NCI-H2227 (cell line): ENCODE data around the gene IP6K3.

Experiments
- DNase-seq: peaks from one replicate; lab custom pipeline; 2025; ENCODE audit not compliant: unreplicated experiment; lab: John Stamatoyannopoulos, UW

Gene IP6K3

DNA sequence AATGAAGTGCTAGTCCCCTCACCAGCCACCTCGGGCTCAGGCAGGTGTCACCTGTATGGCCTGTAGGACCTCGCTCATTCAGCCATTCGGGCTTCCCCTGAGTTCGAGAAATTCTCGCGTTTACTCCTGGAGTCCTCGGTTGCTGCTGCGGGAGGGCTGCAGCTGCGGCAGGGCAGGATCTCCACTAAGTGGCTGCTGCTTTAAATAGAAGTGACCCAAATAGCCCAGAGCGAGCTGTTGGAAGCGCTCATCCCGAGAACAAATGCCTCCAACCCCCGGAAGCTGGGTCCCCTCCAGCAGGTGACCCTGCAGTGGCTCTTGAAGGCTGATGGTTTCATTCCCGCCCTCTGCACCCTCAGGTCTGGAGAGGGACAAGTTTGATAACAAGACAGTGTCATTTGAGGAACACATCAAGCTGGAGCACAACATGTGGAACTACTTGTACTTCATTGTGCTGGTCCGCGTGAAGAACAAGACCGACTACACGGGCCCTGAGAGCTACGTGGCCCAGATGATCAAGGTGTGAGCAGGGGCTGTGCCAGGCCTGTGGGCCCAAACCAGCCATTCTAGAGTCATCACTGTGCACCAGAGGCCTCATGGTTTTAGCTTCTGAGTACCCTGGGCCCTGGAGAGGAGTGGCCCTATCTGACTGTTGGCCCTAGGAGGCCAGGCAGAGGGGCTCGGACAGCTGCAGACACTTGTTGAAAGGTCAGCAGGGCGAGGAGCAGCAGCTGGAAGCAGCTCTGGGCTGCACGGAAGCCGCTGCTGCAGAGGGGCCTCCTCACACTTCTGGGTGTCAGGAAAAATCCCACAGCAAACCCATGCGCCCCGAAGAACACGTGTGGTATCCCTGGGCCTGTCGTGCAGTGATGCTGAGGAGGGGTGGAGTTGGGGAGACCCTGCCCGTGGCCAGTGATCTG is 53.3 kb downstream of the IP6K3 start:
- no peak for DNase-seq

DNA sequence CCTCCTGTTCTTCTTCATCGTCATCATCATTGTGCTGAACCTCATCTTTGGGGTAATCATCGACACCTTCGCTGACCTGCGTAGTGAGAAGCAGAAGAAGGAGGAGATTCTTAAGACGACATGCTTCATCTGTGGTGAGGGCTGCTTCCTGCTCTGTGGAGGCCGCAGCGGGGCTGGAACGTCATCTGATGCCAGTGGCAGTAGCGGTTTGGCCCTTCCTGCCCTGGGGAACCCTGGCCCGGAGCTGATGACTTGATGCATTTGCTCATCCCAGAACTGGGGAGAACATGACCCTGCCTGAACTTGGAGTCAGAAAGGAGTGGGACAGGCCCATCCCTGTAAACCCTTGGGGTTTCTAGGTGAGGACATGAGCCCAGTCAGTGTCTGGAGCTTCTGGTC is 53.9 kb downstream of the IP6K3 start:
- no peak for DNase-seq

DNA sequence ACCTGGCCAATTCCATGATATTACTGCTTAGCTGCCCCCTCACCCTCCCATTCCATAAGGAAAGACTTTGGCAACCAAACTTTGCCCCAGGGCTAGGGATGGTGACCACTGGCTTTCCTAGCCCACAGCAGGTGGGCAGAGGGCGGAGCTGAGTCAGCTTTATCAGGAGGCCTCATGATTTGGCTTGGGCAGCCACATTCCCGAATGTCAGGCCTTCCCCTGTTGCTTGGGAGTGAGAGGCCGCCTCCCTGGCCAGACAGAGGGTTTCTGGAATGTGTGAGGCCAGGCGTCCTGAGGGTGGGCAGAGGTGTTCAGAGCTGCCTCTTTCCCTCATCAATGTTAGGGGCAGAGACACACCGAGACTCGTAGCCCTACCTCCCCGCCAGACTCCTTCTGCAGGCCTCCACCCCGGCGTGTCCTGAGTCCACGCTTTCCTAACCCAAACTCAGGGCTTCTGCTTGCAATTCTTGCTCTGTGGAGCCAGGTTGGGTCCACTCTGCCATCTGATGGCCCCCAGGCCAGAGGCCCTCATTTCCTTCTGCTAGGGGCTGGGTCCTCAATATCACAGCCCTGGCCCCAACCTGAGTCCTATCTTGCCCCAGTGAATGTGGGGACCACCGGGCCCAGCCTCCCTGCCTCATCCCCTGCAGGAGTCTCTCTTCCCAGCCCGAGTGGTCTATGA is 54.5 kb downstream of the IP6K3 start:
- DNase-seq: no peak

DNA sequence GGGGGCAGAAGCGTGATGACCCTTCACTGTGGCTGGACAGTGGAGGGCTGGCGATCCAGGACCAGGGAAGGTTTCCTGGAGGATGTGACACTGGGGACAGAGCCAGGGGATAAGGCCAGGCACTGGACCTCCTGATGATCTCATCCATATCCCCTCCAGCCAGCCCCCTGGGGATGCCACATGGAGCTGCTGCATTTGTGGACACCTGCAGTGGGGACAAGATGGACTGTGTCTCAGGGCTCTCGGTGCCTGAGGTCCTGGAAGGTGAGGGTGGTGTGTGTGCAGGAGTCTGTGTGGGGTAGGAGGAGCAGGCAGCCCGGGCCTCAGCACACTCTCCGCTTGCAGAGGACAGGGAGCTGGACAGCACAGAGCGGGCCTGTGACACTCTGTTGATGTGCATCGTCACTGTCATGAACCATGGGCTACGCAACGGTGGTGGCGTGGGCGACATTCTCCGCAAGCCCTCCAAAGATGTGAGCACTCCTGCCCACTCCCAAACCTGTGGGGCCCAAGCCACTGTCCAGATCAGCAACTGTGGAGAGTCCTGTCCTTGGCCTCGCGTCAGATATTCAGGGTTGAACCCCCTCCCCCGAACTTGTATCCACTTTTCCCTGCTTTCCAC is 55.1 kb downstream of the IP6K3 start:
- DNase-seq: no peak

DNA sequence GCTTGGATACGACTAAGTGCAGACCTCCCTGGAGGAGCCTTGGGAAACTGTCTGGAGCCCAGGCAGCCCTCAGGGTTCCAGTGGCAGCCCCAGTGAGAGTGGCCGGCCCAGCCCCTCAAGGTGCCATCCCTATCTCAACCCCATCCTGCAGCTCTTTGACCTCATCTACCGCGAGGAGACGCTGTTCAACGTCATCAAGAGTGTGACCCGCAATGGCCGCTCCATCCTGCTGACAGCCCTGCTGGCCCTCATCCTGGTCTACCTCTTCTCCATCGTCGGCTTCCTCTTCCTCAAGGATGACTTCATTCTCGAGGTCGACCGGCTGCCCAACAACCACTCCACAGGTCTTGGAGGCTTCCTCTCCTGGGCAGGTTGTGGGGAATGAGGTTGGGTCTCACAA is 55.9 kb downstream of the IP6K3 start:
- DNase-seq: no peak

DNA sequence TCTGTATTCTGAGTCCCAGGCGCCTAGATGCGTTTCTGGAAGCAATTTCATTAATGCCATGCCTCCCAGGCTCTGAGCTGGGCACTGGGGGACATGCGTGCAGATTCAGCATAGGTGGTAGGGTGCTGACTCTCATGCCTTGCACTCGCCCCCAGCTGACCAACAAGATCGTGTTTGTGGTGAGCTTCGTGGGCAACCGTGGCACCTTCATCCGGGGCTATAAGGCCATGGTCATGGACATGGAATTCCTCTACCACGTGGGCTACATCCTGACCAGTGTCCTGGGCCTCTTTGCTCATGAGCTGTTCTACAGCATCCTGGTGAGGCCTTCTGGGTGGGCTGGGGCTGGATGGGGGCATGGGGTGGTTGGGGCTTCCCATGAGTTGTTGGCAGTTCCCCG is 56.8 kb downstream of the IP6K3 start:
- DNase-seq: no peak

DNA sequence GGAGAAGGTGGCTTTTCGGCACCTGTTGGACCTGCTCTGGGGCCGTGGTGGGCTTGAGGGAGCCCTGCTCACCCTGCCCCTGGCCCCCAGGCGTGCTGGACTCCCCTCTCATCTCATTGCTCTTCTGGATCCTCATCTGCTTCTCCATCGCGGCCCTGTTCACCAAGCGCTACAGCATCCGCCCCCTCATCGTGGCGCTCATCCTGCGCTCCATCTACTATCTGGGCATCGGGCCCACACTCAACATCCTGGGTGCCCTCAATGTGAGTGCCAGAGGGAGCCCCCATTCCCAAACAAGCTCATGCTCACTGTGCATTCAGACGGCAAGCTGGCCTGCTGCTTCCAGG is 57.6 kb downstream of the IP6K3 start:
- DNase-seq: no peak

DNA sequence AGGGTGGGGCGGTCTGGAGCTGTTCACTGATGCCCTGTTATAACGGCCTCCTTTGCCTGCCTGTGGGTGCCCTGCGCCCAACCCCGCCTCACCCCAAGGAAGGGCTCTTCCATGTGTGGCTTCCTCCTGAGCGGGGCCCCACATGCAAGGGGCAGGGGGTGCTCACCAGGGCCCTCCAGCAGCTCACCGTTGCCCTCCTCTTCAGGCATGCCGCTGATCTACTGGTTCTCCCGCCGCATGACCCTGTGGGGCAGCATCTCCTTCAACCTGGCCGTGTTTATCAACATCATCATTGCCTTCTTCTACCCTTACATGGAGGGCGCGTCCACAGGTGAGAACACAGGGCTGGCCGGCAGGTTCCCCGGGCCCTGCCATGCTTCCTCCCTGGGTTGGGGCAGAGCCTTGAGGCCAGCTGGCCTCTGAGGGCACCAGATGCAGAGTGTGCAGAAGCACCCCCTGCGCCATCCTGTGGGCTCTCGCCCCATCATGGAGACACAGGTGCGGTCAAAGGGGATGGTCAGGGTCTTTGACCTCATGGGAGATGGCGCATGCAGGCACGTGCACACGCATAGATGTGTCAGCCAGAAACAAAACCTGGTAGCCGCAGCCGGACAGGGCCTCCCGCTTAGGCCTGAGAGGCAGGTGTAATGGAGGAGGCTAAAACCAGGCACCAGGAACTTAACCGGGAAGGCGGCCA is 58.1 kb downstream of the IP6K3 start:
- DNase-seq: no peak

DNA sequence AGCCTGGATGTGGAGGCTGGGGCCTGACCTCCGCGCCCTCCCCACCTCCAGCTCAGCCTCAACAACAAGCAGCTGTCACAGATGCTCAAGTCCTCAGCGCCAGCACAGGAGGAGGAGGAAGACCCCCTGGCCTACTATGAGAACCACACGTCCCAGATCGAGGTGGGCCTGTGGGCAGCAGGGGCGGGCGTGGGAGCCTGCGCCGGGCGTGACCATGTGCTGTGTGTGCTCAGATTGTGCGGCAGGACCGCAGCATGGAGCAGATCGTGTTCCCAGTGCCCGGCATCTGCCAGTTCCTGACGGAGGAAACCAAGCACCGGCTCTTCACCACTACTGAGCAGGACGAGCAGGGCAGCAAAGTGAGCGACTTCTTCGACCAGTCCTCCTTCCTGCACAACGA is 58.7 kb downstream of the IP6K3 start:
- no peak for DNase-seq

DNA sequence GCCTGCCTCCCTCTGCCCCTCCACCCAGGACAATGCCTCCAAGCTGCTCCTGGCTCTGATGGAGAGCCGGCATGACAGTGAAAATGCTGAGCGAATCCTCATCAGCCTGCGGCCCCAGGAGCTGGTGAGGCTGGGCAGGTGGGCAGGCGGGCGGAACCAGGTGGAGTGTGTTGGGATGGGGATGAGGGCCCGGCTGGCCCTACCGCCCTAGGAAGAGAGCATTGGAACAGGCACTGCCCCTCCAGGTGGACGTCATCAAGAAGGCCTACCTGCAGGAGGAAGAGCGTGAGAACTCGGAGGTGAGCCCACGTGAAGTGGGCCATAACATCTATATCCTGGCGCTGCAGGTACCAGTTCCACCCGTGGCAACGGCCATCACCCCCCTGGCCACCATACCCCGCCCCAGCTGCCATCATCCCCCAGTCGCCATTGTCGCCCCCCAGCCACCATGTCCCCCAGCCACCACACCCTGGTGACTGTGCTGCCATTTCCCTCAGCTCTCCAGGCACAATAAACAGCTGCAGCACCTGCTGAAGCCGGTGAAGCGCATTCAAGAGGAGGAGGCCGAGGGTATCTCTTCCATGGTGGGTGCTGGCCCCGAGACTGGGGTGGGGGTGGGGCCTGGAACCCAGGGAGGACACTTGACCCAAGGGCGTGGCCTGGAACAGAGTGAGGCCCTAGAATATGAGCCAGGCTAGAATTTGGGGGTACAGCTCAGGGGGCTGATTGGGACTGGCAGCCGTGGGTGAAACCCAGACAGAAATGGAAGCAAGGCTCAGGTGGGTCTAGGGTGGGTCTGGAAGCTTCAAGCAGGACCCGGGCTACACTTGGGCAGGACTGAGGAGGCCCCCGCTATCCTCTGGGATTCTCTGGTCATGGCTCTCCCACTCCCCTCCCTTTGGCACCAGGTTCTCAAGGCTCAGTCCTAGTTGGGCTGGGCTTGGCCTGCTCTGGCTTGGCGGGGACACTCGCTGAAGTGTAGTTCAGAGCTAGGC is 59.4 kb downstream of the IP6K3 start:
- no peak for DNase-seq

DNA sequence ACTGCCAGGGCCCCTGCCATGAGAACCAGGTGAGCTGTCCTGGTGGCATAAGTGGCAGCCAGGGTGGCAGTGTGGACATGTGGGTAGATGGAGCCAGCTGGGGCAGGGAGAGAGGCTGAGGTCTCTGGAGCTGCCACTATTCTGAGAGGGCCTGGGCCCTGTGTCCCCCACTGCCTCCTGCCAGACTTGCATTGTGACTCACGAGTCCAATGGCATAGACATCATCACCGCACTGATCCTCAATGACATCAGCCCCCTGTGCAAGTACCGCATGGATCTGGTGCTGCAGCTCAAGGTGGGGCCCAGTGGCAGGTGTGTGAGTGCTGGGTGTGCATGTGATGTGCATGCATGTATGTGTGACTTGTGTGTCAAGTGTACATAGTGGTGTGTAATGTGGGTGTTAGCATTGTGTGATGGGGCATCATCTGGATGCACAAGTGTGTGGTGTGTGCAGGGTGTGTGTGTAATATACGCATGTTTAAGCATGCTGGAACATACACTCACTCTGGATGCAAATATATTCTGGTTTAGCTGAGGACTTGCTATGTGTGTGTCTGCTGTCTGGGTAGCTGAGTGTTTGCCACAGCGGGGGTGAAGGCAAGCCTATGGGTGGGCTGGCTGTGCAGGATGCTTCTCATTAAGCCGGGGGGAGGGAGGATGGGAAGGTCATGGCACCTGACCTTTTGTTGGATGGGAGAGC is 60.3 kb downstream of the IP6K3 start:
- DNase-seq: no peak

DNA sequence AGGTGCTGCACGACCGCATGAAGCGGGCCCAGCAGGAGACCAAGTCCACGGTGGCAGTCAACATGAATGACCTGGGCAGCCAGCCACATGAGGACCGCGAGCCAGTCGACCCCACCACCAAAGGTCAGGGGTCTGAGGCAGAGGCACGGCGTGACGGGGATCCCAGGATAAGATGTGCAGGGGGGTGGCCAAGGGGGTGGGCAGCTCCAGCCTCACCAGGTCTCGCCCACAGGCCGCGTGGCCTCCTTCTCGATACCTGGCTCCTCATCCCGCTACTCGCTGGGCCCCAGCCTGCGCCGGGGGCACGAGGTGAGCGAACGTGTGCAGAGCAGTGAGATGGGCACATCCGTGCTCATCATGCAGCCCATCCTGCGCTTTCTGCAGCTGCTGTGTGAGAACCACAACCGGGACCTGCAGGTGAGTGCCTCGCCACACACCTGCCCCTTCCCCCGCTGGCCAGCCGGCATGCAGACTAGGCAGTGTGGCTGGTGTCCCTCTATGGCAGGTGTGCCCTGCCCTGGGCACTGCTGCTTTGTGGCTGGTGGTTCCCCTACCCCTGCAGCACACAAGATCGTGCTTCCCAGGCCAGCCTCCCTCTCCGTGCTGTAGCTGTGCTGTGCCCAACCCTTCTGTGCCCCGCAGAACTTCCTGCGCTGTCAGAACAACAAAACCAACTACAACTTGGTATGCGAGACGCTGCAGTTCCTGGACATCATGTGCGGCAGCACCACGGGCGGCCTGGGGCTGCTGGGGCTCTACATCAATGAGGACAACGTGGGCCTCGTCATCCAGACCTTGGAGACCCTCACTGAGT is 61.1 kb downstream of the IP6K3 start:
- DNase-seq: no peak

DNA sequence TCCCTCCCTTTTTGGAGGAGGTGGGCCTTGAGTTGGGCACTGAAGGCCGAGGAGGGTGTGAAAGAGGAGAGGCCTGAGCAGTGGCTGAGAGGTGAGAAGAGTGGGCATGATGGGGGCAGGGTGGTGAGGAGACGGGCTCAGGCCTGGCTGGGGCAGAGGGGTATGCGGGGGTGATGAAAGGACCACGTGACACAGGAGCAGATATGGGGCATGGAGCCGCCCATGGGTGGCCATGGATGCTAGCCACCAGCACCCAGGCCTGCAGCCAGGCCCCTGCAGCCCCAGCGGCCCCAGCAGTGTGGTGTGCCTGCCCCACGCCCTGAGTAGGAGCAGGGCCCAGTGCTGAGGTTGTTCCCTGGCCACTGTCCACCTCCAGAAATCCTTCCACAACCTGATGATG is 61.7 kb downstream of the IP6K3 start:
- DNase-seq: no peak

DNA sequence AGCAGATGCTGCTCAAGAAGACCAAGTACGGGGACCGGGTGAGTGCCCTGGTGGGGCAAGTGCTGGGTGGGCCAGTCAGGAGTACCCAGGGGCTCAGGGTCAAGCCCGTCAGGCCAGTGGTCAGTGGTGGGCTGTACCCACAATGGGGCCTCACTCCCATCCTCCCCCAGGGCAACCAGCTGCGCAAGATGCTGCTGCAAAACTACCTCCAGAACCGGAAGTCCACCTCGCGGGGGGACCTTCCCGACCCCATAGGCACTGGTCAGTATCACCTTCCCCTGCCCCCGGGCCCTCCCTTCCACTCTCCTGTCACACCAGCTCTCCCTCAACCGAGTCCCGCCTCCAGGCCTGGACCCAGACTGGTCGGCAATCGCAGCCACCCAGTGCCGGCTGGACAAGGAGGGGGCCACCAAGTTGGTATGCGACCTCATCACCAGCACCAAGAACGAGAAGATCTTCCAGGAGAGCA is 62.2 kb downstream of the IP6K3 start:
- DNase-seq: no peak

DNA sequence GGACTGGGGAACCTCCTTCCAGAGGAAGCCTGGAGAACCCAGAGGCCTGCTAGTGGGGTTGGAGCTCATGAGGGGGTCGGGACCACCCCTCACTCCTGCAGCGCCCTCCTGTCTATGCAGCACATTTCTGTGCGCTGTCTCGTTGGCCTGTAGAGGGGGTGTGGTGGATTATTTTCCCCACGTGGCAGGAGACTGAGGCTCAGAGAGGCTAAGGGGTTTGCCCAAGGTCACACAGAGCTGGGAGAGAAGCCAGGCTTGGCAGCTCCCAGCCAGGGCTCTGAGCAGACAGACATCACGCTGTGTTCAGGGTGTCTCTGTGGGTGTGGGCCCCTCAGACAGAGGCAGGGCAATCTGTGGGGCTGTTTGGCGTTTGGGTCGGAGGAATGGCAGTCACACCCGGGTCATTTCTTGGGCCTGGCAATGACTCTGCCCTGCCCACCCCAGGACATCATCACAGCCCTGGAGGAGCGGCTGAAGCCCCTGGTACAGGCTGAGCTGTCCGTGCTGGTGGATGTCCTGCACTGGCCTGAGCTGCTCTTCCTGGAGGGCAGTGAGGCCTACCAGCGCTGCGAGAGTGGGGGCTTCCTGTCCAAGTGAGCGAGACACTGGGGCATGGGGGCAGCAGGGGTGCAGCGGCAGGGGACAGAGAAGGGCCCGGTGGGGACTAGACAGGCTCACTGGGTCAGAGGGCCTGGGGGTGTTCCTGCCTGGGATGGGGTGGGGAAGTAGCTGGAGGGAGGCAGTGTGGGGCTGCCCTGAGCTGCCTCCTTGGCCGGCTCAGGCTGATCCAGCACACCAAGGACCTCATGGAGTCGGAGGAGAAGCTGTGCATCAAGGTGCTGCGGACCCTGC is 62.9 kb downstream of the IP6K3 start:
- no peak for DNase-seq

DNA sequence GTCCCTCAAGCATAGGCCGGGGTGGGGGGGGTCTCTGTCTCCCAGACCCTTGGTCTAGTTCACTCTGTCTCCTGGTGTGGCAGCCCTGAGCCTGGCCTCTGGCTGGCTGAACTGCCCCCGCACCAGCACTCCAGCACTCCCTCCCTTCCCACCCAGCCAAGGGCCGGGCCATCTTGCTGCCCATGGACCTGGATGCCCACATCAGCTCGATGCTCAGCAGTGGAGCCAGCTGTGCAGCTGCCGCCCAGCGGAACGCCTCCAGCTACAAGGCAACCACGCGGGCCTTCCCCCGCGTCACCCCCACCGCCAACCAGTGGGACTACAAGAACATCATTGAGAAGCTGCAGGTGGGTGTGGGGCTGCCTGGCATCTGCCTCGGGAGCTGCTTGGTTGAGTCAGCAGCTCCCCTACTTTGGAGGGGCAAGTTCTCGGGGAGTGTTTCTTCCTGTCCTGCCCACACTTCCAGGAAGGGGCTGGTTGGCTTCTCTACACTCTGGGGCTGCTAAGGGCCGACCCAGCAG is 63.6 kb downstream of the IP6K3 start:
- DNase-seq: peak; percentile 9

DNA sequence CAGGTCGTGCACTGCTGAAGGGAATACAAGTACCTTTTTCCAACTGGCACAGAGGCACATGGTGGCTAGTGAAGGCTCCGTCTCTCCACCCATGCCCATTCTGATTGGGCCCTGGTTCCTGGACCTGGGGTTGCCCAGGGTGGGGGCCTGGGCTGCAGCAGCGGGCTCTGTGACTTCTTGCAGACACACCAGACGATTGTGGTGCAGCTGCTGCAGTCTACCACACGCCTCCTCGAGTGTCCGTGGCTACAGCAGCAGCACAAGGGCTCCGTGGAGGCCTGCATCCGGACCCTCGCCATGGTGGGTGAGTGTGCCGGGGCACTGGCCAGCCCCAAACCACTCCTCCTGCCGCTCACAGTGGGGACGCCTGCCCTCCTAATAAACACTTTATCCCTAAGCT is 64.4 kb downstream of the IP6K3 start:
- DNase-seq: no peak

DNA sequence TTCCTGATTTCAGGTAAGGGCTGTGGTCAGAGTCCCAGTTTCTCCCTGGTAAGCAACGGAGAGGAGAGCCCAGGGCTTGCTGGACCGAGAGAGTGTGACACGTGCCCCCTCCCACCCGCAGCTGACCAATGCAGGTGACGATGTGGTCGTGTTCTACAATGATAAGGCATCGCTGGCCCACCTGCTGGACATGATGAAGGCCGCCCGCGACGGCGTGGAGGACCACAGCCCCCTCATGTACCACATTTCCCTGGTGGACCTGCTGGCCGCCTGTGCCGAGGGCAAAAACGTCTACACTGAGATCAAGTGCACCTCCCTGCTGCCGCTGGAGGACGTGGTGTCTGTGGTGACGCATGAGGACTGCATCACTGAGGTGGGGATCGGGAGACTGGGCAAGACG is 66.9 kb downstream of the IP6K3 start:
- no peak for DNase-seq
